SH-SY5Y (cell line): ENCODE data around the gene SERTAD3.

Experiments used
- GATA2 ChIP-seq: IDR thresholded peaks from 2 replicates; pipeline ENCODE4 v1.6.1; 2011; ENCODE audit warnings: mild to moderate bottlenecking, low read depth, low read length
- GATA3 ChIP-seq: IDR thresholded peaks from 2 replicates; pipeline ENCODE4 v1.6.1; 2011; ENCODE audit warnings: low read depth, mild to moderate bottlenecking, low read length, moderate library complexity

SERTAD3 gene

GRCh38 chr19:40464059-40465024 is 20.2 kb upstream of the SERTAD3 start:
- no peak for TF ChIP-seq GATA3
- no peak for TF ChIP-seq GATA2

- TF ChIP-seq GATA2, result no peak
- TF ChIP-seq GATA3, result no peak
These were observed 17.6 kb upstream of the SERTAD3 start for GRCh38 chr19:40461669-40462221.

GRCh38 chr19:40460185-40460584 is 16.1 kb upstream of the SERTAD3 start:
- TF ChIP-seq GATA2 (no peak), GATA3 (no peak)

- TF ChIP-seq GATA3, result no peak
- TF ChIP-seq GATA2, result no peak
These were observed 14.5 kb upstream of the SERTAD3 start for GRCh38 chr19:40458597-40458974.

GRCh38 chr19:40457953-40458596 is 13.9 kb upstream of the SERTAD3 start:
- TF ChIP-seq GATA3 (no peak), GATA2 (no peak)

- TF ChIP-seq GATA3, result no peak
- TF ChIP-seq GATA2, result no peak
These were observed 12.9 kb upstream of the SERTAD3 start for GRCh38 chr19:40457048-40457447.

- TF ChIP-seq GATA3, result no peak
- TF ChIP-seq GATA2, result no peak
These were observed 9.1 kb upstream of the SERTAD3 start for GRCh38 chr19:40453151-40453735.

- TF ChIP-seq GATA2, result no peak
- TF ChIP-seq GATA3, result no peak
These were observed 7.9 kb upstream of the SERTAD3 start for GRCh38 chr19:40452016-40452415.

- TF ChIP-seq GATA3, result no peak
- TF ChIP-seq GATA2, result no peak
These were observed 6.5 kb upstream of the SERTAD3 start for GRCh38 chr19:40450664-40451063.

- TF ChIP-seq GATA2, result no peak
- no peak for TF ChIP-seq GATA3
These were observed 5.4 kb upstream of the SERTAD3 start for GRCh38 chr19:40449506-40449905.

- no peak for TF ChIP-seq GATA2
- TF ChIP-seq GATA3, result no peak
These were observed 2.2 kb upstream of the SERTAD3 start for GRCh38 chr19:40446263-40446784.

GRCh38 chr19:40445780-40446262 is 1.7 kb upstream of the SERTAD3 start:
- TF ChIP-seq GATA2 (no peak), GATA3 (no peak)

- TF ChIP-seq GATA3 (no peak), GATA2 (no peak)
These were observed 734 bp upstream of the SERTAD3 start for GRCh38 chr19:40444825-40445312.

- TF ChIP-seq GATA2 (no peak), GATA3 (no peak)
These were observed 770 bp downstream of the SERTAD3 start for GRCh38 chr19:40443131-40443999.
